ENCODE data around the gene TRPC4AP. TPM values are rescaled to one million over a fixed set of nuclear protein-coding genes. Genes with fewer than 3 reads are reported as not detected.

Gene TRPC4AP
- total and polyA plus RNA-seq, 12 donors: 26.2 to 46.4 (median 38.0) TPM

DNA sequence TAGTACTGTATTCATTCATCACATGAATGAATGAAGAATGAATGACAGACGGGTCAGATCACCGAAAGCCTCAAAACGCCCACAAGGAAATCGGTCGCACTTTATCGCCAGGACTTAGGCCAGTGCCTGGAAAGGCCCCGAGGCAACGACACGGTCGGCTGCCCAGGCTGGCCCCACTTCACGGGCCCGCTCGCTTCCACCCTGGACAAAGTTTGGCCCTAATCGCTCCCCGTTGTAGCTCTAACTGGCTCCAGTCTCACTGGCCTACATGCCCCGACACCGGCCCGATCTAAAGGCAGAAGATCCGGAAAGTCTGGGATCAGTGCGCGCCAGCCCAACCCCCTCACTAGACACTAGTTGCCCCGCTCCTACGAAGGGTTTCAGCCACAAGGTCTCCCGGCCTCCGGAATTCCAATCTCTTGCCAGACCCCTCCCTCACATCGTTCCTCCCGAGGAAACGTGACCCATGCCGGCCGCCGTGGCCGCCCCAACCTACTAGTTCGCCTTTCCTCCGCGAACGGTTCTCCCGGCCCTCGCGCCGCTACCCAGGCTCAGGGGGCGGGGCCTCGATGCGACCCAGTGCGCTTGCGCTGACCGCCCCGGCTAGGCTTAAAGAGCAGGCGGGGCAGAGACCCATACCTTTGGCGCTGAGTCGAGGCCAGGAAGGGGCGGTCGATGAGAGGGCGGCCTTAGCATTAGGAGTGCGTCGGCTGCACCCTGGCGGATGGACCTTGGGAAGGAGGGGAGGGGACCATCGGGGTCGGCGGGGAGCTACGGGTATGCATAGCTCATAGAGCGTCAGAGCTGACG, 137.2 kb downstream of the TRPC4AP start, which contains the start of the genes GSS and MYH7B:
GSS (minus strand) TSS at position 576 of the 810 bp plus-strand sequence. CDS start 3,954 bp downstream, outside the sequence.
MYH7B (plus strand) TSS at position 638 of the 810 bp plus-strand sequence. CDS start 22,138 bp downstream, outside the sequence.
- Histone ChIP-seq H3K4me1 (peaks cover under 1 to 52% (median 24%) of the 10 kb centered on the region in 9 donors), H3K9me3 (no peaks in the 10 kb centered on the region), H3K36me3 (peaks cover 0 to 14% (median 0%) of the 10 kb centered on the region in 9 donors), H3K27me3 (no peaks in the 10 kb centered on the region), H3K27ac (peak within 1 kb of the TSS; percentile 77 to 98 (median 92)), H3K4me3 (peak within 1 kb of the TSS; percentile 33 to 76 (median 63))
- DNase-seq (peak; percentile 97 to 99), ATAC-seq (peak; percentile 95 to 98 (median 97))
- TF ChIP-seq, protein P1, sequence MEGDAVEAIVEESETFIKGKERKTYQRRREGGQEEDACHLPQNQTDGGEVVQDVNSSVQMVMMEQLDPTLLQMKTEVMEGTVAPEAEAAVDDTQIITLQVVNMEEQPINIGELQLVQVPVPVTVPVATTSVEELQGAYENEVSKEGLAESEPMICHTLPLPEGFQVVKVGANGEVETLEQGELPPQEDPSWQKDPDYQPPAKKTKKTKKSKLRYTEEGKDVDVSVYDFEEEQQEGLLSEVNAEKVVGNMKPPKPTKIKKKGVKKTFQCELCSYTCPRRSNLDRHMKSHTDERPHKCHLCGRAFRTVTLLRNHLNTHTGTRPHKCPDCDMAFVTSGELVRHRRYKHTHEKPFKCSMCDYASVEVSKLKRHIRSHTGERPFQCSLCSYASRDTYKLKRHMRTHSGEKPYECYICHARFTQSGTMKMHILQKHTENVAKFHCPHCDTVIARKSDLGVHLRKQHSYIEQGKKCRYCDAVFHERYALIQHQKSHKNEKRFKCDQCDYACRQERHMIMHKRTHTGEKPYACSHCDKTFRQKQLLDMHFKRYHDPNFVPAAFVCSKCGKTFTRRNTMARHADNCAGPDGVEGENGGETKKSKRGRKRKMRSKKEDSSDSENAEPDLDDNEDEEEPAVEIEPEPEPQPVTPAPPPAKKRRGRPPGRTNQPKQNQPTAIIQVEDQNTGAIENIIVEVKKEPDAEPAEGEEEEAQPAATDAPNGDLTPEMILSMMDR (IDR thresholded peaks at IDR 0.05): peak in 7 of 9 donors; percentile 39 to 75 (median 56)
- WGBS, 2 donors: 0 to 1% methylated on average over 62 of the region's 62 CpGs
- intact Hi-C loops (cut with DNase I): loop anchor here (1.0 to 5.0 kb wide), 6 partner anchors 79 to 137 kb away; partner anchors contain the start of genes ACSS2 (in 5 of the 10), GGT7 (in 3 of the 10) and TRPC4AP (in 1 of the 10)

GRCh38 chr20:34954904-34955230, 137.7 kb downstream of the TRPC4AP start:
- 3 to 6% methylated on average over 13 of the region's 13 CpGs for WGBS, 2 donors
- Histone ChIP-seq H3K4me3 (peak overlapping the region; percentile 33 to 76 (median 63)), H3K27me3 (no peaks in the 10 kb centered on the region), H3K9me3 (no peaks in the 10 kb centered on the region), H3K36me3 (peaks cover 0 to 20% (median 0%) of the 10 kb centered on the region in 9 donors), H3K27ac (peak overlapping the region in 9 of 10 donors; percentile 77 to 98 (median 93)), H3K4me1 (peaks cover 0 to 46% (median 23%) of the 10 kb centered on the region in 9 donors)
- peak in 6 of 8 donors; percentile 1 to 26 (median 6) for ATAC-seq
- intact Hi-C loops (cut with DNase I): loop anchor here in 7 of 10 donors (1.0 to 5.0 kb wide), 2 partner anchors 79 to 83 kb away; partner anchors contain the start of genes ACSS2 (in 5 of the 7) and GGT7 (in 2 of the 7)
- TF ChIP-seq, protein P1 (IDR thresholded peaks at IDR 0.05): no peak
- DNase-seq: peak in 1 of 2 donors; percentile 50

GRCh38 chr20:34953960-34954359, 138.6 kb downstream of the TRPC4AP start:
- WGBS, 2 donors: 88 to 92% methylated on average over 7 of the region's 7 CpGs
- intact Hi-C loops (cut with DNase I): no loop called here

DNA sequence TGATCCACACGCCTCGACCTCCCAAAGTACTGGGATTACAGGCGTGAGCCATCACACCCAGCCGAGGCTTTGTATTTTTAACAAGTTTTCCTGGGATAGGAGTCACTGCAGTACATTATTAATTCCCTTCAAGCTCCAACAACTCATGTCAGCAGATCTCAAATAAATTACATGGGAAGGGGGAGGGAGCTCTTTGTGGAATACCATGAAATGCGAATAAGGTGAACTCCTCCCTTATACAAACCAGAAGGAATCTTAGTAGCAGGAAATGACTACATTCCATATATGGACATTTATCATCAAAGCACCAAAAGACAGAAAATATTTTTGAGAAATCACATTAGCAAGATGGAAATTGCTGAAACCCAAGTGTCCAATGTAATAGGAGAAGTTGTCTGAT, 139.9 kb downstream of the TRPC4AP start:
- TF ChIP-seq, protein P1 (IDR thresholded peaks at IDR 0.05): no peak
- Histone ChIP-seq H3K9me3 (no peaks in the 10 kb centered on the region), H3K4me3 (no peak overlapping the region), H3K27me3 (no peaks in the 10 kb centered on the region), H3K4me1 (peaks cover 0 to 46% (median 23%) of the 10 kb centered on the region in 9 donors), H3K27ac (peak overlapping the region in 9 of 10 donors; percentile 19 to 98 (median 64)), H3K36me3 (peaks cover 0 to 38% (median 0%) of the 10 kb centered on the region in 9 donors)
- no peak for DNase-seq
- intact Hi-C loops (cut with DNase I): no loop called here
- ATAC-seq: no peak
- 63 to 72% methylated on average over 5 of the region's 5 CpGs for WGBS, 2 donors

More at GRCh38 chr20:34953960-34954359, 138.6 kb downstream of the TRPC4AP start:
- no peaks in the 10 kb centered on the region for H3K9me3 ChIP-seq
- TF ChIP-seq, protein P1 (IDR thresholded peaks at IDR 0.05): no peak
- DNase-seq (no peak), ATAC-seq (no peak)
- no peak overlapping the region for H3K4me3 ChIP-seq
- H3K36me3 ChIP-seq: peaks cover 0 to 28% (median 0%) of the 10 kb centered on the region in 9 donors
- H3K27me3 ChIP-seq: no peaks in the 10 kb centered on the region
- peak overlapping the region in 6 of 10 donors; percentile 60 to 98 (median 94) for H3K27ac ChIP-seq
- H3K4me1 ChIP-seq: peaks cover 0 to 46% (median 23%) of the 10 kb centered on the region in 9 donors
